Activated CD4-positive, alpha-beta T cell treated with anti-CD3 and anti-CD28 coated beads, Interleukin-2, amount 10 ng/mL, durations not matched to agents 24 days and 14 days (primary cell): ENCODE results near the gene VSIG10L. TPM values are rescaled to one million over a fixed set of nuclear protein-coding genes. Genes with fewer than 3 reads are reported as not detected.

Experiments
- DNase-seq: peaks from one replicate; pipeline ENCODE4 v3.0.0; 2022
- H3K27ac Mint-ChIP-seq: one replicate; pipeline ENCODE4 v1.8.0; 2022; ENCODE audit warnings: mild to moderate bottlenecking, mixed read lengths
- H3K27me3 Mint-ChIP-seq: one replicate; pipeline ENCODE4 v1.8.0; 2022; ENCODE audit warnings: mixed read lengths
- H3K36me3 Mint-ChIP-seq: one replicate; pipeline ENCODE4 v1.8.0; 2022; ENCODE audit warnings: low read depth, mild to moderate bottlenecking, mixed read lengths
- H3K4me1 Mint-ChIP-seq: one replicate; pipeline ENCODE4 v1.8.0; 2021; ENCODE audit warnings: mixed read lengths
- H3K4me3 Mint-ChIP-seq: one replicate; pipeline ENCODE4 v1.8.0; 2022; ENCODE audit warnings: mild to moderate bottlenecking, moderate library complexity, mixed read lengths
- H3K9me3 Mint-ChIP-seq: one replicate; pipeline ENCODE4 v1.8.0; 2021; ENCODE audit warnings: mixed read lengths
- intact Hi-C: fragments of 100-400 bp; cut with micrococcal nuclease; formaldehyde crosslinking; loops from one replicate; pipeline ENCODE4 v1.15.1; 2023
- total RNA-seq: library from RNA; stranded (reverse); gene quantifications from 2 replicates; pipeline ENCODE4 v1.2.3, GENCODE V29; 2022

VSIG10L gene
- total RNA-seq, 1 donor from 2014 or later: 7.1 TPM

DNA sequence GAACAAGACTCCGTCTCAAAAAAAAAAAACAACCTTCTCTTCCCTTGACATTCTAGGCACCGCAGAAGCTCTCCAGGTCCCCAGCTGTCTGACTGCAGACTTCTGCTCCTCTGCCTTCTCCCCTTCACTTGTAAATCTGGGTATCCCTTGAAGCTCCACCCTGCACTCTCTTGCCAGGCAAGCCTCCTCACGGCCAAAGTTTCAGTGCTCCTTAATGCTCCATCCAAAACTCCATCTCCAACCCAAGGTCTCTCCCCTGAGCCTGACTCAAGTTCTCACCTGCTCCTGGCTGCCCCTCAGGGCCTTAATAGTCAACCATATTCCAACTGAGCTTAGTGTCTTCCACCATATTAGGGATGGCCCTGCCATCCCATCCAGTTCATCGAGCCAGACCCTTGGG is 28.3 kb upstream of the VSIG10L start:
- no peak for DNase-seq
- peaks cover 62% of the 10 kb centered on the region for H3K4me1 Mint-ChIP-seq
- peak overlapping the region; percentile 98 for H3K4me3 Mint-ChIP-seq
- H3K27ac Mint-ChIP-seq: peak overlapping the region; percentile 98
- no peaks in the 10 kb centered on the region for H3K27me3 Mint-ChIP-seq
- intact Hi-C loops: no loop called here
- peaks cover 6% of the 10 kb centered on the region for H3K9me3 Mint-ChIP-seq
- peaks cover 51% of the 10 kb centered on the region for H3K36me3 Mint-ChIP-seq

DNA sequence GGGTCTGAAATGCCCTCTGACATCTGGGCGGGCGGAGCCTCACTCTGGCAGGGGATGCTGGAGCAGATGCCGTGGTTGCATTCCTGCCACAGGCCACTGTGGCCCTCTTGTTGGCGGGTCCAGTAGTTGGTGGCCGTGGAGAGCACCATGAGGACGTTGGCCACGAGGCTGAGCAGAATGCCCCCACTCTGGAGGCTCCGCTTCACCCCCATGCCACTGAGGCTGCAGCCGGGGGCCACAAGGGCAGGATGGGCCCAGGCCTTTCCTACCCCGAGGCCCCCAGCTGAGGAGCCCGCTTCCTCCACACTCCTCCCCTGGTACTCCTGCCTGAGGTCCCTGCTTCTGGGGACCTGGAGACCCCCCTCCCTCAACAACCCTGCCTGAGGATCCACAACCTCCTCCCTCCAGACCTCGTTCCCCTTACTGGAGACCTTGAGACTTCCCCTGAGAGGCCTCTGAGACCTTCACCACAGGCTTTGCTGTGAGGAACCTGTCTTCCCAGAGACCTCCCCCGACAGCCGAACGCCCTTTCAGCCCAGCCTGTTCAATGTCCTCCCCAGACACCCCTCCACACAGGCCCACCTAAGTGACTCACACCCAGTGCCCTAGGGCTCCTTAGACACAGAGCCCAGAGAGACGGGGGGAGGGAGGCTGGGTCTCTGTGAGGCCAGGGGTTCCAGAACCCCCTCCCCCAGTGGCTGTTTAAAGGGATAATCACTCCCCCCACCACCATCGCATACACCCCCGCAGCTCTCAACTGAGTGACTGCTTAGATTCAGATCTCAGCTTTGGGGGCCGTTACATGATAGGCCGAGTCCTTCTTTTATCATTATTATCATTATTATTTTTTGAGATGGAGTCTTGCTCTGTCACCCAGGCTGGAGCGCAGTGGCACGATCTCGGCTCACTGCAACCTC is 26.7 kb upstream of the VSIG10L start, which contains the start of gene CLDND2:
Gene CLDND2, minus strand, starts transcription at position 638 of the 917 bp plus-strand sequence. Its CDS starts 426 bp downstream, at position 212.
- intact Hi-C loops: loop anchor here (5.0 kb wide), 1 partner anchor 261 kb away; the partner anchor contains the start of gene CTU1
- no peaks in the 10 kb centered on the region for H3K27me3 Mint-ChIP-seq

DNA sequence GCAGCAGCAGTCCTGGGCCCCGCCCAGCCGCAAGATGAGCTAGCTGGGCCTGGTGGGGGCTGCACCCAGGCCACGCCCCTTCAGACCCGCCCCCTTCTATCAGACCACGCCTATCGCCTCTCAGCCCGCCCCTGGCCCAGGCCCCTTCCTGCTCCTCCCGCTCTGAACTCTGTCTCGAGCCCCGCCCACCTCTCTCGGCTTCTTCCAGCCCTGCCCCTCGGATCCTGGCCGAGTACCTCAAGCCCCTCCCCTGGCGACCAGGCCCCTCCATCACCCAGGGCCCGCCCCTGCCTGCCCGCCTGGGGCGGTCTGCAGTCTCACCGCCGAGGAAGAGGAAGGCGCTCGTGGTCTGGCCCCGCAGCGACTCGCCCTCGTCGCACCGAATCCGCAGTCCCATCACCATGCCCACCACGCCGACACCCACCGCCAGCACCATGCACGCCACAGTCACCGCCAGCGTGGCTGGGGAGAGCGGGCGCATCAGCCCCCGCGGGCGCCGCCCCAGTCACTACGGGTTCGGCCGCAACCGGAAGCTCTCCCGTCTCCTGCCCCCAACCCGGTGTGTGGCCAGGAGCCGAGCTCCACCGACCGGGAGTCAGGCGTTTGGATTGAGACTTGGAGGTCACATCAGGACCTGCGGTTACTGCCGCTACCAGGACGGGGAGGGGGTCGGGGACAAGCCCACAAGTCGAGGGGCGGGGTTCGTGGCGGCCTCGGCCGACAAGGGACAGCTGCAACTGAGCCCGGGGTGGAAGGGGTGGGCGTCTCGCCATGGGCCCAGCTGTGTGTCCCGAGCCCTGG is 25.8 kb upstream of the VSIG10L start:
- Mint-ChIP-seq H3K9me3 (no peaks in the 10 kb centered on the region), H3K36me3 (peaks cover 61% of the 10 kb centered on the region), H3K27me3 (no peaks in the 10 kb centered on the region), H3K4me1 (peaks cover 57% of the 10 kb centered on the region), H3K27ac (peak overlapping the region; percentile 98), H3K4me3 (peak overlapping the region; percentile 98)
- peak; percentile 99 for DNase-seq
- intact Hi-C loops: loop anchor here (1.0 to 5.0 kb wide), 4 partner anchors 8 to 260 kb away; partner anchors contain the start of gene CTU1

More for the DNA sequence above, 26.7 kb upstream of the VSIG10L start, which contains the start of gene CLDND2:
- Mint-ChIP-seq H3K9me3 (no peaks in the 10 kb centered on the region), H3K4me1 (peaks cover 59% of the 10 kb centered on the region), H3K36me3 (peaks cover 61% of the 10 kb centered on the region), H3K27ac (peak within 1 kb of the TSS; percentile 98), H3K4me3 (peak within 1 kb of the TSS; percentile 98)
- peak; percentile 66 for DNase-seq

DNA sequence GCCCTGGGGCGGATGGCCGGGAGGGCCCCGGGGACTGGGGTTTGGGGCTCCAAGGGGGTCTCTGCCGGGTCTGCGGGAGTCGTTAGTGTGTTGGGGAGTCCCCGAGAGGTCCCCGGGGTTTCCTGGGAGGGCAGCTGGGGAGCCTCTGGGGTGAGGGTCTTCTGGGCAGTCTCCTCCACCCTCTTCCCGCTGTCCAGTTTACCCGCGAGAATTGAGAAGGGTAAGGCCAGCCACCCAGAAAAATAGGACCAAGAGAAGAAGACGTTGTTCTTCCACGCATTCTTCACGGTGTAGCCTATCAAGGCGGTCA is 25.3 kb upstream of the VSIG10L start:
- Mint-ChIP-seq H3K27ac (peak overlapping the region; percentile 98), H3K36me3 (peaks cover 61% of the 10 kb centered on the region), H3K4me3 (peak overlapping the region; percentile 98), H3K9me3 (no peaks in the 10 kb centered on the region), H3K4me1 (peaks cover 57% of the 10 kb centered on the region), H3K27me3 (no peaks in the 10 kb centered on the region)
- no peak for DNase-seq
- intact Hi-C loops: loop anchor here (1.0 to 5.0 kb wide), 4 partner anchors 8 to 260 kb away; partner anchors contain the start of gene CTU1

DNA sequence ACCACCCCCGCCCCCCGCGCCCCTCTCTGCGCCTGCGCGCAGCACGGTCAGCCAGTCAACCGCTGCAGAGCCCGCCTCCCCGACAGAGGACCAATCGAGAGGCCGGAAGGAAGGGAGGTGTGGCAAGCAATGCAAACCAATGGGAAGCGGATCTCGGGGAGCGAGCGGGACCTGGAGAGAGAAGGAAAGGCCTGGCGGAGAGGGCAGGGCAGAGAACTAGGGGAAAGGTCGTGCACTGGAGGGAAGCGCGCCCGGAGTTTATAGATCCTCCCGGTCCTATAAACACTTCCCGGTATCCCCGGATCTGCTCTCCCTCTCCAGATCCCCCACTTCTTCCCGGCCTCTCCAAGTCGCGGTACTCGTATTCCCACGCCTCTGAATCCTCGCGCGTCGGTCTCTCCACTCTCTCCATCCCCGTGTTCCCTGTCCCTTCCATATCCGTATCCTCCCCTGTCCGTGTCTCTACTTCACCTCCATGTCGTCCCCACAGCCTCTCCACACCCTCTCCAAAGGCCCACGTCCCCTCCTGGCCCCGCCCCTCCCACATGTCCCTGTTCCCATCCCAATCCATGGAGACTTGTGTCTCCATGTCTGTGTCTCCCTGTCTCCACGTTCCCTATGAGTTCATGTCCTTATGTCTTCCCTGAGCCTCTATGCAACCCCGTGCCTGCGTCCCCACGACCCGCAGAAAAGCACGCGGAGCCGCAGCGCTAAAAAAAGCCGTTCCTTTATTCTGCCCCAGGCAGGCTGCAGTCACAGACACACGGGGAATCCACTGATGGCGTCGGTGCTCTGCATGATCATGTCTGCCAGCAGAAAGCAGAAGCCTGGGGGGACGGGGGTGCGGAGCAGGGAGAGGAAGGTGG is 24.7 kb upstream of the VSIG10L start:
- Mint-ChIP-seq H3K36me3 (peaks cover 63% of the 10 kb centered on the region), H3K4me3 (peak overlapping the region; percentile 98), H3K4me1 (peaks cover 56% of the 10 kb centered on the region), H3K9me3 (no peaks in the 10 kb centered on the region), H3K27ac (peak overlapping the region; percentile 98), H3K27me3 (no peaks in the 10 kb centered on the region)
- peak; percentile 98 for DNase-seq
- intact Hi-C loops: loop anchor here (1.0 to 5.0 kb wide), 4 partner anchors 9 to 259 kb away; partner anchors contain the start of gene CTU1

DNA sequence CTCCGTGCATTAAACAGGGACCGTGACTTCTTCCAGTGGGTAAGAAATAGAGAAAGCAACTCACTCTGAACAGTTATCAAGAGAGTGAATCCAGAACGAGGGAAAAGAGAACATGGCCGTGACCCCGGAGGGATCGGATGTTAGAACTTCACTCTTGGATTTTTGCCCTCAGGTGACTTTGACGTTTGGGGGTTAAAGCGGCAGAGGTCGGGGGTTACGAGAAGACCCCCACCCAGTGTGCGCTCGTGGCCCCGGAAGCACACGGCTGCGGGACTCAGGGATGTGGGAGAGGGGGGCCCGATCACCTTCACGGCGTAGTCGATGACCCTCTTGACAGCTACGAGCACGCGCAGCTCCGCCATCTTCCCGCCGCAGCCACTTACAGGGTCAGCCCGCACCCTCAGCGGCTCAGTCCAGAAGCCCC is 24.0 kb upstream of the VSIG10L start, which contains the start of gene ETFB:
Gene ETFB, minus strand, starts transcription at position 424 of the 424 bp plus-strand sequence. Its CDS starts 62 bp downstream, at position 362.
- peak within 1 kb of the TSS; percentile 98 for H3K4me3 Mint-ChIP-seq
- peaks cover 56% of the 10 kb centered on the region for H3K36me3 Mint-ChIP-seq

DNA sequence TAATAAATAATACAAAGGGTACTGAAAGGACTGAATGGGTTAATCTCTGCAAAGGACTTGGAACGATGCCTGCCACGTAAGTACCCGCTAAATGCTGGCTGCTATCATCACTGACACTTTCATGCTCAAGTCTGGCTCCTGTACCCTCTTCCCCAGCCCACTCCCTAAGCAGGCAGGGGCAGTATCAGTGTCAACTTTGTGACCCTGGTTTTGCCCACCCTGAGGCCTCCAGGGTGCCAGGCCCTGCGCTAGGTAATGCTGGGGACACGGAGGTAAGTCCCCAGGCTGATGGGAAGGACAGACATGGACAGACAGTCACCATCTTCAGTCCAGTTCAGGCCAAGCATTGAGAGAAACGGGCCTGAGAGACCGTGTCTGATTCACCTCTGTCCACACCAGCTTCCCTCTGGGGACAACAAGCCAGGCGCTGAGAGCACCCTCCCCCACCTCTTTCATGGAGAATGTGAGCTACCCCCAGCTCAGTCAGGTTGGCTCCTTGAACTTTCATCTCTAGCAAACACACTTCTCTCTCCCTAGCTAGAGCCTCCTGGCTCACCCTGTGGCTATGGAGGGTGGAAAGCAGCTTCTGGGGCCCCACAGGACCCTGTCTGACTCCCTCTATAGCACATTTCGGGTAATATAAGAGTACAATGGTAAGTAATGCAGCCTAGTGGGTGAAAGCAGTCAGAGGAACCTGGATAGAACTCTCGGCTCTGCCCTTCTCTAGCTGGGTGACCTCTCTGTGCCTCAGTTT is 23.4 kb upstream of the VSIG10L start:
- intact Hi-C loops: loop anchor here (1.0 to 5.0 kb wide), 2 partner anchors 258 to 338 kb away; partner anchors contain the start of gene CTU1
- Mint-ChIP-seq H3K9me3 (no peaks in the 10 kb centered on the region), H3K4me3 (peak overlapping the region; percentile 98), H3K27me3 (no peaks in the 10 kb centered on the region), H3K36me3 (peaks cover 51% of the 10 kb centered on the region), H3K27ac (peak overlapping the region; percentile 98), H3K4me1 (peaks cover 45% of the 10 kb centered on the region)
- peak; percentile 75 for DNase-seq

More for the DNA sequence above, 24.0 kb upstream of the VSIG10L start, which contains the start of gene ETFB:
- intact Hi-C loops: loop anchor here (1.0 to 5.0 kb wide), 2 partner anchors 259 to 337 kb away; partner anchors contain the start of gene CTU1
- Mint-ChIP-seq H3K27me3 (no peaks in the 10 kb centered on the region), H3K27ac (peak within 1 kb of the TSS; percentile 98), H3K9me3 (no peaks in the 10 kb centered on the region), H3K4me1 (peaks cover 50% of the 10 kb centered on the region)
- no peak for DNase-seq

DNA sequence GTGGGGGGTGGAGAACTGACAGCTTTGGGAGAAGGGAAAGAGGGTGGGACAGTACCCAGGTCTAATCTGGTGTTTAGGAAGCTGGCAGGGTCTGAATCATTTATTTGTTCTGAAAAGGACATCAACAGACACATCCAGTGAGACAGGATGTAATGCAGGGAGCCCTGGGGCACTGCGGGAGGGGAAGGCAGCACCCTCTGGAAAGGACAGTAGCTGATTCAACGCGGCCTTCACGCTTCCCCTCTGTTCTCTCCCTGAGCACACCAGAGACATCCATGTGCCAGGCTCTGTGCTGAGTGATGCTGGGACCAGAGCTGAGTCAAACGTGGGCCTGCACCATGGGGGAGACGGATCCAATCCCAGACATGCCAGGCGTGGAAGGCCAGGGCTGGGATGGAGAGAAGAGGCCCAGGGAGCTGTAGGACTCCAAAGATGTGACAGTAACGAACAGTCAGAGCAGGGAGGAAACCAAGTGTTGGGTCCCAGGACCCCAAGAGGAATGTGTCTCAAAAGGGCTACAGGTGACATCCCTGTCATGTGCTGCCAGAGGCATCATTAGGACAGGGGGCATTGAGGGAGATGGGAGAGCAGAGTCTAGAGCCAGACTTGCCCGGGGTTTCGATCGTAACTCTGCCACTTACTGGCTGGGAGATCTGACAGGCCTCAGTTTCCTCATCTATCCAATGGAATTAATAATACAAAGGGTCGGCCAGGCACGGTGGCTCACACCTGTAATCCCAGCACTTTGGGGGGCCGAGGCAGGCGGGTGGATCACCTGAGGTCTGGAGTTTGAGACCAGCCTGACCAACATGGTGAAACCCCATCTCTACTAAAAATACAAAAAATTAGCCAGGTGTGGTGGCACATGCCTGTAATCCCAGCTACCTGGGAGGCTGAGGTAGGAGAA is 22.5 kb upstream of the VSIG10L start:
- H3K9me3 Mint-ChIP-seq: no peaks in the 10 kb centered on the region
- H3K4me1 Mint-ChIP-seq: peaks cover 45% of the 10 kb centered on the region
- H3K27ac Mint-ChIP-seq: peak overlapping the region; percentile 98
- DNase-seq: no peak
- peak overlapping the region; percentile 82 for H3K4me3 Mint-ChIP-seq
- intact Hi-C loops: loop anchor here (1.0 to 5.0 kb wide), 2 partner anchors 257 to 339 kb away; partner anchors contain the start of gene CTU1
- H3K27me3 Mint-ChIP-seq: no peaks in the 10 kb centered on the region
- peaks cover 47% of the 10 kb centered on the region for H3K36me3 Mint-ChIP-seq

DNA sequence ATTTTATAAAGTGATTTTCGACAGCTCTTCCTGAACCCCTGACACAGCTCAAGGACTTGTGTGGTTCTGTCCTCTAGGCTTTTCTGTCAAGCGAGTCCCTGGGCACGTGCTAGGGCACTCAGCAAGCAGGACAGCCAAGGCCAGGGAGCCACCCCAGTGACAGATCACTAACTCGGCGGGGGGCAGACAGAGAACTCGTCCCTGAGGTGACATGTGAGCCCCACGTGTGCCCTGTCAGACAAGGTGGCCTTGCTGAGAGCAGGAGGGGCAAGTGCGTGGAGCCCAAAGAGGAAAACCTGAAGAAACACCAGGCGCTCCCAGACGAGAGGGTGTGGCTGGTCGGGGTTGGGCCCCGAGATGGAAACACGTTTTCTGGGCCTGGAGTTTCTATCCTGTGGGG is 19.3 kb upstream of the VSIG10L start:
- Mint-ChIP-seq H3K4me1 (peaks cover 44% of the 10 kb centered on the region), H3K4me3 (no peak overlapping the region), H3K27me3 (no peaks in the 10 kb centered on the region), H3K36me3 (peaks cover 33% of the 10 kb centered on the region), H3K27ac (peak overlapping the region; percentile 37), H3K9me3 (no peaks in the 10 kb centered on the region)
- intact Hi-C loops: no loop called here
- DNase-seq: no peak

DNA sequence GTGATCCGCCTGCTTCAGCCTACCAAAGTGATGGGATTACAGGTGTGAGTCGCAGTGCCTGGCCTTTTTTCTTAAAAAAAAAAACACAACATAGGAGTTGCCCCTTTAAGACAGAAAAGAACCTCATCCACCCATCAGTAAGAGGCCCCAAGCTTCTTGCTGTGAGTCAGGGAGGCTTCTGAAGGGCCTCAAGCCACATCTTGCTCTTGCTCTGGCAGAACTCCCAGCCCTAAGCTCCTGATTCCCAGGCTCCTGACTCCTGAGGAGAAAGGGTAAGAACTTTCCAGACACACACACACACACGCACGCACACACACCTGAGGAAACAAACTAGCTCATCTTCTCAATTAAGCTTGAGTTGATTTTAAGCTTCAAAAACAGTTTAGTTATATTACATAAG is 17.4 kb upstream of the VSIG10L start:
- H3K4me3 Mint-ChIP-seq: no peak overlapping the region
- H3K36me3 Mint-ChIP-seq: peaks cover 25% of the 10 kb centered on the region
- peaks cover 40% of the 10 kb centered on the region for H3K4me1 Mint-ChIP-seq
- no peak overlapping the region for H3K27ac Mint-ChIP-seq
- H3K27me3 Mint-ChIP-seq: no peaks in the 10 kb centered on the region
- intact Hi-C loops: no loop called here
- DNase-seq: no peak
- H3K9me3 Mint-ChIP-seq: no peaks in the 10 kb centered on the region

DNA sequence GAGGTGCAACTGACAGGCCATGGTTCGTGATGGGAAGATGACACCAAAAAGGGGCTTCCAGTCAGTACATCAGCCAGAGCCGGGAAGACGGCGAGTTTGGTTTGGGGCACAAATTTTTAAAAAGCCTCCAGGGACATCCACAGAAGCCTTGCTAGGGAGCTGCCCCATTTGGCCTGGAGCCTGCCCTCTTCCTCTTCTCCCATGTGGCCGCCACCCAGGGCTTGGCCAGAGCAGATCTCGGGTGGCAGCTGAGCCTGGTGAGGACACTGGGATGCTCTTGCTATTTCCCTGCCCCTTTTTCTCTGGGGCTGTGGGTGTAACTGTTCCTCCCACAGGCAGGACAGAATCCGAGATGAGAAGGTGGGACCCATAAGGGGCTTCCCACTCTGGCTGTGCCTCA is 16.0 kb upstream of the VSIG10L start:
- H3K4me1 Mint-ChIP-seq: peaks cover 28% of the 10 kb centered on the region
- DNase-seq: no peak
- peaks cover 20% of the 10 kb centered on the region for H3K36me3 Mint-ChIP-seq
- H3K27me3 Mint-ChIP-seq: no peaks in the 10 kb centered on the region
- intact Hi-C loops: no loop called here
- no peak overlapping the region for H3K4me3 Mint-ChIP-seq
- H3K27ac Mint-ChIP-seq: peak overlapping the region; percentile 4
- no peaks in the 10 kb centered on the region for H3K9me3 Mint-ChIP-seq
